ENCODE data around the gene DUXA.
A peak's percentile ranks its signal among the peaks of the same experiment; 100 is the strongest.
"Not testable (repeated sequence)": the region's sequence is repeated elsewhere in the genome, so short reads cannot be mapped to it uniquely, and the experiment has no call there.

The DUXA gene

GRCh38 chr19:57167385-57167784 lies at the start of gene DUXA:
TSS of gene DUXA (minus strand) at chr19:57167485. CDS start at chr19:57167443, 42 bp downstream.
- DNase-seq = no peak

GRCh38 chr19:57212109-57212508 lies 44.8 kb upstream of the DUXA start:
- DNase-seq = no peak

- DNase-seq = no peak
Measured at GRCh38 chr19:57210381-57210780, 43.1 kb upstream of the DUXA start.

- DNase-seq = no peak
Measured at GRCh38 chr19:57202160-57202559, 34.9 kb upstream of the DUXA start.

- DNase-seq = not testable (repeated sequence)
Measured at GRCh38 chr19:57197874-57198273, 30.6 kb upstream of the DUXA start.

- DNase-seq = peak; percentile 12
Measured at GRCh38 chr19:57192993-57193392, 25.7 kb upstream of the DUXA start.

- no peak for DNase-seq
Measured at GRCh38 chr19:57192077-57192420, 24.8 kb upstream of the DUXA start.

- DNase-seq = peak; percentile 89
Measured at GRCh38 chr19:57191141-57192076, 24.1 kb upstream of the DUXA start, which contains the start of gene ZNF264. TSS of gene ZNF264 (plus strand) at chr19:57191500. CDS start at chr19:57191914, 414 bp downstream.

- DNase-seq = no peak
Measured at GRCh38 chr19:57190301-57190700, 23.0 kb upstream of the DUXA start.

GRCh38 chr19:57171551-57172081 lies 4.3 kb upstream of the DUXA start:
- no peak for DNase-seq

GRCh38 chr19:57165846-57166245 lies 1.4 kb downstream of the DUXA start:
- no peak for DNase-seq

- no peak for DNase-seq
Measured at GRCh38 chr19:57161985-57162539, 5.2 kb downstream of the DUXA start.

- DNase-seq = no peak
Measured at GRCh38 chr19:57152921-57153320, 14.4 kb downstream of the DUXA start.

- DNase-seq = no peak
Measured at GRCh38 chr19:57141699-57142098, 25.6 kb downstream of the DUXA start.

- no peak for DNase-seq
Measured at GRCh38 chr19:57135797-57136196, 31.5 kb downstream of the DUXA start.

GRCh38 chr19:57127403-57127802 lies 39.9 kb downstream of the DUXA start:
- not testable (repeated sequence) for DNase-seq

GRCh38 chr19:57123882-57124281 lies 43.4 kb downstream of the DUXA start:
- no peak for DNase-seq

GRCh38 chr19:57118848-57119247 lies 48.4 kb downstream of the DUXA start:
- DNase-seq = no peak

GRCh38 chr19:57113501-57113900 lies 53.8 kb downstream of the DUXA start:
- not testable (repeated sequence) for DNase-seq

- DNase-seq = no peak
Measured at GRCh38 chr19:57111329-57111644, 56.0 kb downstream of the DUXA start.

- DNase-seq = no peak
Measured at GRCh38 chr19:57110592-57111328, 56.5 kb downstream of the DUXA start.

GRCh38 chr19:57106722-57107235 lies 60.5 kb downstream of the DUXA start:
- no peak for DNase-seq

Data from activated CD4-positive, alpha-beta T cell treated with anti-CD3 and anti-CD28 coated beads, Interleukin-2, amount 50 U/mL, for 16 hours (primary cell).